Effector CD4-positive, alpha-beta T cell (primary cell): ENCODE measurements around the gene EFHD1.
"Not testable (repeated sequence)": the region's sequence is repeated elsewhere in the genome, so short reads cannot be mapped to it uniquely, and the experiment has no call there.

Experiments
- DNase-seq: peaks from one replicate; pipeline ENCODE4 v3.0.0-alpha.2; 2020

EFHD1 gene

DNA sequence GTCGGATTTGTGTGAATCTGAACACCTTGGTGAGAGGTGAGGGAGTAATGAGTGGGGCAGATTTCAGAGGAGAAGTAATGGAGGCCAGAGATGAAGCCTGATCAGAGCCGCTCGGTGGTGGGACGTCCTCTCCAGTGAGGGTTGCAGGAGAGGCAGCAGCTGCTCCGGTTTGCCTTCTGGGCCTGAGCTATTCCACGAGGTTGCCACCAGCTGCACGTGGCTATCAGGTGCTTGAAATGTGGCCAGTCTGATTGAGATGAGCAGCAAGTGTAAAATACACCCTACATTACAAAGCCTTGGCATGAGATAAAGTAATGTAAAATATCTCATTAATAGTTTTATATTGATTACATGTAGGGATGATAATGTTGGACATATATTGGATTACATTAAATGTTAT, 10.8 kb upstream of the EFHD1 start:
- DNase-seq, result no peak

DNA sequence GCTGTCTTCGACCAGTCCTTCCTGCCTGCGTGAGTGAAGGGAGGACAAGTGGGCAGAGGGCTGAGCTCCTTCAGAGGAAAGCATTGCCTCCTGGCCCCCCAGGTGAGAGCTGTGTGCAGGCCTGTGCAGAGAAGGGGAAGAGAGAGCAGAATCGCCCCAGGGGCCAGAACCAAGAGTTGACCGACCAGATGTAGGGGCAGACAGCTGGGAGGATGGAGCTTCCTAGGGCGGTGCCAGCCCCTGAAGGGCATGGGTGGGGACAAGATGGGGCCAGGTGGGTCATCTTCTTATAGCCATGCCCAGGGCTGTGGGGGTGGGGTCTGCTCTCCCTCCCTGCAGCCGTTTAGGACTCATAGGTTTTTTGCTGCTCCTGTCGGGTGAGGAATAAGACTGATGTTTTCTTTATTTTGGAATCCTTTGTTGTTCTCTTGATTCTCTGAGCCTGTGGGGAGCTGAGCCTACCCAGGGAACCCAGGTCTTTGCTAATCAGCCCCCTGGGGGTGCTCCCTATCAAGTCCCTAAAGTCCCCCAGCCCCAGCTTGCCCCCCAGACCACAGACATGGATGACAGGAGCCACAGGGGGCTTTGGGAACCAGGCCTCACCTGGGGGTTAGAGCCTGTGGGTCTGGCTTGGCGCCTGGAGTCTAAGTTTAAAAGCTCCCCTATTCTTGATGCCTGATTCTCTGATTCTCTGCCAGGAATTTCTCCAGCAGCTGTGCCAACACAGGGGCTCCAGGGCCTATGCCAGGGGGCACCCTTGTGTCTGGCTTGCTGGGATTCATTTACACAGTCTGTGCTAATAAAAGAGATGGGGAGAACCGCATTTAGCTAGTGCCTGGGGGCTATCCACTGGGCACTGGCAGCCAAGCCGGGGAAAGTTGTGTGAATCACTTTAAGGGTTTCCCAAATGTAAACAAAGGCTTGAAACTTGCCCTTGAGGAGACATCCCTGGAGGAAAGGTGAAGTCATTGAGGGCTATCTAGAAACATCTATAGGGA, 9.3 kb upstream of the EFHD1 start:
- DNase-seq, result no peak

GRCh38 chr2:232626584-232626983, 6.8 kb upstream of the EFHD1 start:
- DNase-seq, result no peak

GRCh38 chr2:232628466-232629128, 4.8 kb upstream of the EFHD1 start:
- no peak for DNase-seq

DNA sequence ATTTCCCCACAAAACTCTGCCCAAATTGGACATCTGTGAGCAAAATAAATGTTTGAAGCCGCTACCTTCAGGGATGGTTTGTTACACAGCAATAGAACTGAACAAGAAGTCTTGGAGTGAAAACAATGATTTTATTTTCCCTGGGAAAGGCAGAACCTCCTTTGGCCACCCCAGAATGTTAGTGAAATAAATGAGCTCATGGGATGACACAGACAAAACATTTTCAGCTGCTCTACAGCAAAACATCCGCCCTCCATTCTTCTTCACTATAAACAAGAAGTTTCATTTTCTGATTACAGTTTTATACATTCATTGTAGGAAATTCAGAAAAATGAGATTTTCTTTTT, 4.3 kb upstream of the EFHD1 start:
- DNase-seq, result no peak

- DNase-seq, result no peak
Observed at GRCh38 chr2:232632229-232632903, 1.0 kb upstream of the EFHD1 start.

GRCh38 chr2:232632904-232633412, 446 bp upstream of the EFHD1 start:
- DNase-seq, result no peak

GRCh38 chr2:232634206-232635150, 1.1 kb downstream of the EFHD1 start:
- DNase-seq, result no peak

DNA sequence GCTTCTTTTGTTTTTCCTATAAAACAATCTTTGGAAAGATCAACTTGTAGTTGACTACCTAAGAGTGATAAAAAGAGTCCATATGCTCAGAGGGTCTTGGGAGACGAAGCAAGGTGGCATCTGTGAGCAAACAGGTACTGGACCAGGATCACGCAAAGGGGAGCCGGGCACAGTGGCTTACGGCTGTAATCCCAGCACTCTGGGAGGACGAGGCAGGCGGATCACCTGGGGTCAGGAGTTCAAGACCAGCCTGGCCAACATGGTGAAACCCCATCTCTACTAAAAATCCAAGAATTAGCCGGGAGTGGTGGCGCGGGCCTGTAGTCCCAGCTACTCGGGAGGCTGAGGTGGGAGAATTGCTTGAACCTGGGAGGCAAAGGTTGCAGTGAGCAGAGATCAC, 2.0 kb downstream of the EFHD1 start:
- DNase-seq, result not testable (repeated sequence)

GRCh38 chr2:232635820-232636219, 2.4 kb downstream of the EFHD1 start:
- no peak for DNase-seq

- DNase-seq, result no peak
Observed at GRCh38 chr2:232636788-232637420, 3.5 kb downstream of the EFHD1 start.

GRCh38 chr2:232637866-232638583, 4.6 kb downstream of the EFHD1 start:
- no peak for DNase-seq

- no peak for DNase-seq
Observed at GRCh38 chr2:232641153-232641848, 7.9 kb downstream of the EFHD1 start.

GRCh38 chr2:232643147-232643425, 9.7 kb downstream of the EFHD1 start:
- DNase-seq, result no peak

- DNase-seq, result no peak
Observed at GRCh38 chr2:232643813-232644347, 10.5 kb downstream of the EFHD1 start.

- DNase-seq, result no peak
Observed at GRCh38 chr2:232645061-232645460, 11.7 kb downstream of the EFHD1 start.

GRCh38 chr2:232646726-232647125, 13.3 kb downstream of the EFHD1 start:
- DNase-seq, result no peak

- DNase-seq, result no peak
Observed at GRCh38 chr2:232647261-232647660, 13.9 kb downstream of the EFHD1 start.

DNA sequence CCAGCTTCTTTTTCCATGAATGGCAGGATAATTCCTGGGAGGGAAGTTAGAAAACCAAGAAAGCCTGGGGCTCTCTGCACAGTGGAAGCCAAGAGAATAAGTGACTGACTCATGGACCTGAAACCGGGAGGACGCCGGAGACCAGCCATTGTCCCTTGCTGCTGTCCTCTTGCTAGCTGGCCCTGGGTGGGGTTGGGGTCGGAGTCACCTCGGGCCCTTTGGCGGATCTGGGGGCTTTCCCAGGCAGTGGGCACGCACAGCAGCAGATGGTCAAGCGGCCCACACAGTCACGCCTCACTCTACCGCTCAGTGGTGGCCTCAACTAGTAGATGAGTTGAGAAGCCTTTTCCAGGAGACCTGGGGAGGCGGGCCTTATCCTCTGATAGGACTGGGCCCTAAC, 15.6 kb downstream of the EFHD1 start:
- no peak for DNase-seq

DNA sequence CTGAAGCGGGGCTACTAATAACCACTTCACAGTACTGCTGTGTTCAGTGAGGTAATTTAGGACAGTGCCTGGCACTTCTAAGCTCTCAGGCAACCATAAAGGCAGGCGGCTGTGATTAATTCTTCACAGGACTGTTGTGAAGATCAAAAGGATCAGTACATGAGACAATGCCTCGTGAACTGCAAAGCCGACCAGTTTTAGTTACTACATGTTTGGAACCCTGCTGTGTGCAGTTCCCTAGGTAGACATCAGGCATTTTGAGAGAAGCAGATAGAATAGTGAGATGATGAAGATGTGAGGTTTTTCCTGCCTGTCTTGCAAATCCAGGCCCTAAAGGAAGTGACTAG, 19.1 kb downstream of the EFHD1 start:
- no peak for DNase-seq
